GM12878 (cell line): ENCODE measurements around the gene SLC34A1. TPM values are rescaled to one million over a fixed set of nuclear protein-coding genes. Genes with fewer than 3 reads are reported as not detected.
A peak's percentile ranks its signal among the peaks of the same experiment; 100 is the strongest.

ENCODE experiments used
- CREB1 ChIP-seq: IDR thresholded peaks from 2 replicates; pipeline ENCODE4 v1.6.1; 2012; ENCODE audit warnings: low read depth, mild to moderate bottlenecking, inconsistent platforms
- FOXM1 ChIP-seq: IDR thresholded peaks from 2 replicates; pipeline ENCODE4 v1.6.1; 2012; ENCODE audit warnings: low read depth, mild to moderate bottlenecking, inconsistent platforms, low read length, moderate library complexity
- MEF2B ChIP-seq: fragments of 450-650 bp; IDR thresholded peaks from 2 replicates; pipeline ENCODE4 v1.6.1; 2018; ENCODE audit warnings: mild to moderate bottlenecking, moderate library complexity; ENCODE audit not compliant: partially characterized antibody, poor library complexity, severe bottlenecking
- NR2C2 ChIP-seq: IDR thresholded peaks from 2 replicates; pipeline ENCODE4 v1.6.1; 2011; ENCODE audit warnings: borderline replicate concordance, low read depth; ENCODE audit not compliant: control insufficient read depth, insufficient read length
- RFX5 ChIP-seq: IDR thresholded peaks from 2 replicates; pipeline ENCODE4 v1.6.1; 2011; ENCODE audit warnings: low read depth, low read length, improper control_type of control experiment
- TAF1 ChIP-seq: IDR thresholded peaks from 2 replicates; pipeline ENCODE4 v1.6.1; 2011; ENCODE audit warnings: mild to moderate bottlenecking, low read depth, low read length, borderline replicate concordance
- polyA plus RNA-seq, 11 experiments: library from polyadenylated mRNA; depleted of rRNA in 4 of 11; unstranded in 6 of 11; stranded (reverse) in 5 of 11; fragments of >200 nt; fragmentation: Nextera tagmentation in 4 of 11; fragmentation: Illumina TruSeq in 1 of 11; extraction: Ambion mirVana in 4 of 11; extraction: Trizol in 1 of 11; gene quantifications; 1 replicate in 1 of 11; 2 replicates in 10 of 11; pipeline versions ENCODE4 v1.2.1 to v1.2.3, GENCODE V29; 2011 to 2016; ENCODE audit warnings: inconsistent platforms in 2 of 11, missing spikeins in 2 of 11, low read depth in 1 of 11
- total RNA-seq, 4 experiments: library from RNA; depleted of rRNA in 3 of 4; stranded (reverse); fragments of >200 nt in 3 of 4; fragmentation: Illumina TruSeq in 1 of 4; extraction: Trizol in 1 of 4; gene quantifications; 2 replicates each; pipeline versions ENCODE4 v1.2.1 to v1.2.3, GENCODE V29; 2013 to 2021
- TF ChIP-seq, protein P1 (sequence below): fragments of 450-650 bp; IDR thresholded peaks from 2 replicates; pipeline ENCODE4 v1.6.1; 2017; ENCODE audit warnings: mild to moderate bottlenecking
- TF ChIP-seq, protein P2 (sequence below): fragments of 450-650 bp; IDR thresholded peaks from 2 replicates; pipeline ENCODE4 v1.6.1; 2016; ENCODE audit warnings: mild to moderate bottlenecking
- TF ChIP-seq, protein P3 (sequence below): fragments of 450-650 bp; IDR thresholded peaks from 2 replicates; pipeline ENCODE4 v1.6.1; 2017; ENCODE audit warnings: antibody characterized with exemption, mild to moderate bottlenecking, moderate library complexity
- TF ChIP-seq, protein P4 (sequence below): fragments of 450-650 bp; formaldehyde crosslinking; IDR thresholded peaks from 2 replicates; pipeline ENCODE4 v1.4.0; 2022; ENCODE audit warnings: mild to moderate bottlenecking, moderate library complexity
- TF ChIP-seq, protein P5 (sequence below): IDR thresholded peaks from 2 replicates; pipeline ENCODE4 v1.6.1; 2011; ENCODE audit warnings: borderline replicate concordance, low read depth, mild to moderate bottlenecking, moderate library complexity, mixed read lengths, low read length; ENCODE audit not compliant: insufficient read depth; ENCODE audit errors: extremely low read length
- TF ChIP-seq, protein P6 (sequence below): fragments of 450-650 bp; IDR thresholded peaks from 2 replicates; pipeline ENCODE4 v1.6.1; 2017; ENCODE audit warnings: mild to moderate bottlenecking, moderate library complexity

Gene SLC34A1
- total and polyA plus RNA-seq, 10 of the 15 experiments (the other 5 are each of a cell fraction or from before 2014, with no cell fraction given): 0.03 to 0.14 (median 0.09) TPM; not detected in 2

DNA sequence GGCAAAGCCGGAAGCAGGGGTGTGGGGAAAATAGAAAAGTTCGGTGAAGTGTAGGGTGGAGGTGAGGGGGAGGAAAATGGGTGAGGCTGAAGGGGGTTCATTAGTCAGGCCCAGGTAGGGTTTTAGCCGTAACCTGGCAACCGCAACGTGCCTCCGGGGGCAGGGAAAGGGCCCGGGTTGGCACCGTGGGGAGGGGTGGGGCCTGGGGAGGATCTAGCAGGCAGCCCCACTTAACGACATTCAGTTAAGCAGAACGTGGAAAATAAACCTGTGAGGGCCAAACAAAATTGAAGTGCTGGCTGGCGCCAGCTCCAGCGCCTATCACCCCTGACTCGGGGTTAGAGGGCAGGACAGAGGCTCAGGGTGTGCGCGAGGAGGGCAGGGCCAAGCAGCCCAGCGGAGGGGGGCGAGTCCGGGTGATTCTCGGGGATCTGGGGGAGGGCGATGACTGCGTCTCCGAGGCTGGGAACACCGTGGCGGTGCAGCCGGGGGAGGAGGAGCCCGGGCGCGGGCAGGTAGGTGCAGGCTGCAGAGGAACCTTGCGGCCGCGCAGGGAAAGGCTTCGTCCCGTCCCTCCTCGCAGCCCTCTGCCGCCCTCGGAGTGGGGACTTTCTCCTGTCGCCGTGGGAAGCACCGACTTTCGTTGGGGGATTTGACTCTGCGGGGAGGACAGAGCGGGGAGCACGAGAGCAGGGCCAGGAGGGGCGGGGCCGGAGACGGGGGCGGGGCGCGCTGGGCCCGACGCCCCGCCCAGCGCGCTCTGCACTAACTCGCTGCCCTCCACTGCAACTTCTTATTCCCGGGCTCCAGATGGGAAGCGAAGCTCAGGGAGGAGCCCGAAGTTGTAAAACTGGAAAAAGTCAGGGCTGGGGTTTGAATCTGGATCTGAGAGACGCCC is 21.4 kb upstream of the SLC34A1 start (continued):
- TF ChIP-seq, protein P1, sequence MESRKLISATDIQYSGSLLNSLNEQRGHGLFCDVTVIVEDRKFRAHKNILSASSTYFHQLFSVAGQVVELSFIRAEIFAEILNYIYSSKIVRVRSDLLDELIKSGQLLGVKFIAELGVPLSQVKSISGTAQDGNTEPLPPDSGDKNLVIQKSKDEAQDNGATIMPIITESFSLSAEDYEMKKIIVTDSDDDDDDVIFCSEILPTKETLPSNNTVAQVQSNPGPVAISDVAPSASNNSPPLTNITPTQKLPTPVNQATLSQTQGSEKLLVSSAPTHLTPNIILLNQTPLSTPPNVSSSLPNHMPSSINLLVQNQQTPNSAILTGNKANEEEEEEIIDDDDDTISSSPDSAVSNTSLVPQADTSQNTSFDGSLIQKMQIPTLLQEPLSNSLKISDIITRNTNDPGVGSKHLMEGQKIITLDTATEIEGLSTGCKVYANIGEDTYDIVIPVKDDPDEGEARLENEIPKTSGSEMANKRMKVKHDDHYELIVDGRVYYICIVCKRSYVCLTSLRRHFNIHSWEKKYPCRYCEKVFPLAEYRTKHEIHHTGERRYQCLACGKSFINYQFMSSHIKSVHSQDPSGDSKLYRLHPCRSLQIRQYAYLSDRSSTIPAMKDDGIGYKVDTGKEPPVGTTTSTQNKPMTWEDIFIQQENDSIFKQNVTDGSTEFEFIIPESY: no peak
- no peak for TF ChIP-seq FOXM1
- no peak for TF ChIP-seq TAF1
- TF ChIP-seq, protein P2, sequence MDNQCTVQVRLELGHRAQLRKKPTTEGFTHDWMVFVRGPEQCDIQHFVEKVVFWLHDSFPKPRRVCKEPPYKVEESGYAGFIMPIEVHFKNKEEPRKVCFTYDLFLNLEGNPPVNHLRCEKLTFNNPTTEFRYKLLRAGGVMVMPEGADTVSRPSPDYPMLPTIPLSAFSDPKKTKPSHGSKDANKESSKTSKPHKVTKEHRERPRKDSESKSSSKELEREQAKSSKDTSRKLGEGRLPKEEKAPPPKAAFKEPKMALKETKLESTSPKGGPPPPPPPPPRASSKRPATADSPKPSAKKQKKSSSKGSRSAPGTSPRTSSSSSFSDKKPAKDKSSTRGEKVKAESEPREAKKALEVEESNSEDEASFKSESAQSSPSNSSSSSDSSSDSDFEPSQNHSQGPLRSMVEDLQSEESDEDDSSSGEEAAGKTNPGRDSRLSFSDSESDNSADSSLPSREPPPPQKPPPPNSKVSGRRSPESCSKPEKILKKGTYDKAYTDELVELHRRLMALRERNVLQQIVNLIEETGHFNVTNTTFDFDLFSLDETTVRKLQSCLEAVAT: no peak
- TF ChIP-seq, protein P3, sequence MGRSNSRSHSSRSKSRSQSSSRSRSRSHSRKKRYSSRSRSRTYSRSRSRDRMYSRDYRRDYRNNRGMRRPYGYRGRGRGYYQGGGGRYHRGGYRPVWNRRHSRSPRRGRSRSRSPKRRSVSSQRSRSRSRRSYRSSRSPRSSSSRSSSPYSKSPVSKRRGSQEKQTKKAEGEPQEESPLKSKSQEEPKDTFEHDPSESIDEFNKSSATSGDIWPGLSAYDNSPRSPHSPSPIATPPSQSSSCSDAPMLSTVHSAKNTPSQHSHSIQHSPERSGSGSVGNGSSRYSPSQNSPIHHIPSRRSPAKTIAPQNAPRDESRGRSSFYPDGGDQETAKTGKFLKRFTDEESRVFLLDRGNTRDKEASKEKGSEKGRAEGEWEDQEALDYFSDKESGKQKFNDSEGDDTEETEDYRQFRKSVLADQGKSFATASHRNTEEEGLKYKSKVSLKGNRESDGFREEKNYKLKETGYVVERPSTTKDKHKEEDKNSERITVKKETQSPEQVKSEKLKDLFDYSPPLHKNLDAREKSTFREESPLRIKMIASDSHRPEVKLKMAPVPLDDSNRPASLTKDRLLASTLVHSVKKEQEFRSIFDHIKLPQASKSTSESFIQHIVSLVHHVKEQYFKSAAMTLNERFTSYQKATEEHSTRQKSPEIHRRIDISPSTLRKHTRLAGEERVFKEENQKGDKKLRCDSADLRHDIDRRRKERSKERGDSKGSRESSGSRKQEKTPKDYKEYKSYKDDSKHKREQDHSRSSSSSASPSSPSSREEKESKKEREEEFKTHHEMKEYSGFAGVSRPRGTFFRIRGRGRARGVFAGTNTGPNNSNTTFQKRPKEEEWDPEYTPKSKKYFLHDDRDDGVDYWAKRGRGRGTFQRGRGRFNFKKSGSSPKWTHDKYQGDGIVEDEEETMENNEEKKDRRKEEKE: no peak
- TF ChIP-seq, protein P4, sequence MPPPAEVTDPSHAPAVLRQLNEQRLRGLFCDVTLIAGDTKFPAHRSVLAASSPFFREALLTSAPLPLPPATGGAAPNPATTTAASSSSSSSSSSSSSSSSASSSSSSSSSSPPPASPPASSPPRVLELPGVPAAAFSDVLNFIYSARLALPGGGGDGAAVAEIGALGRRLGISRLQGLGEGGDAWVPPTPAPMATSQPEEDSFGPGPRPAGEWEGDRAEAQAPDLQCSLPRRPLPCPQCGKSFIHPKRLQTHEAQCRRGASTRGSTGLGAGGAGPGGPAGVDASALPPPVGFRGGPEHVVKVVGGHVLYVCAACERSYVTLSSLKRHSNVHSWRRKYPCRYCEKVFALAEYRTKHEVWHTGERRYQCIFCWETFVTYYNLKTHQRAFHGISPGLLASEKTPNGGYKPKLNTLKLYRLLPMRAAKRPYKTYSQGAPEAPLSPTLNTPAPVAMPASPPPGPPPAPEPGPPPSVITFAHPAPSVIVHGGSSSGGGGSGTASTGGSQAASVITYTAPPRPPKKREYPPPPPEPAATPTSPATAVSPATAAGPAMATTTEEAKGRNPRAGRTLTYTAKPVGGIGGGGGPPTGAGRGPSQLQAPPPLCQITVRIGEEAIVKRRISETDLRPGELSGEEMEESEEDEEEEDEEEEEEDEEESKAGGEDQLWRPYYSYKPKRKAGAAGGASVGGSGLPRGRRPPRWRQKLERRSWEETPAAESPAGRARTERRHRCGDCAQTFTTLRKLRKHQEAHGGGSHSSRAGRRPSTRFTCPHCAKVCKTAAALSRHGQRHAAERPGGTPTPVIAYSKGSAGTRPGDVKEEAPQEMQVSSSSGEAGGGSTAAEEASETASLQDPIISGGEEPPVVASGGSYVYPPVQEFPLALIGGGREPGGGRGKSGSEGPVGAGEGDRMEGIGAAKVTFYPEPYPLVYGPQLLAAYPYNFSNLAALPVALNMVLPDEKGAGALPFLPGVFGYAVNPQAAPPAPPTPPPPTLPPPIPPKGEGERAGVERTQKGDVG (CRISPR knock-in tag): no peak
- TF ChIP-seq, protein P5, sequence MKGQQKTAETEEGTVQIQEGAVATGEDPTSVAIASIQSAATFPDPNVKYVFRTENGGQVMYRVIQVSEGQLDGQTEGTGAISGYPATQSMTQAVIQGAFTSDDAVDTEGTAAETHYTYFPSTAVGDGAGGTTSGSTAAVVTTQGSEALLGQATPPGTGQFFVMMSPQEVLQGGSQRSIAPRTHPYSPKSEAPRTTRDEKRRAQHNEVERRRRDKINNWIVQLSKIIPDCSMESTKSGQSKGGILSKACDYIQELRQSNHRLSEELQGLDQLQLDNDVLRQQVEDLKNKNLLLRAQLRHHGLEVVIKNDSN: no peak
- TF ChIP-seq, protein P6, sequence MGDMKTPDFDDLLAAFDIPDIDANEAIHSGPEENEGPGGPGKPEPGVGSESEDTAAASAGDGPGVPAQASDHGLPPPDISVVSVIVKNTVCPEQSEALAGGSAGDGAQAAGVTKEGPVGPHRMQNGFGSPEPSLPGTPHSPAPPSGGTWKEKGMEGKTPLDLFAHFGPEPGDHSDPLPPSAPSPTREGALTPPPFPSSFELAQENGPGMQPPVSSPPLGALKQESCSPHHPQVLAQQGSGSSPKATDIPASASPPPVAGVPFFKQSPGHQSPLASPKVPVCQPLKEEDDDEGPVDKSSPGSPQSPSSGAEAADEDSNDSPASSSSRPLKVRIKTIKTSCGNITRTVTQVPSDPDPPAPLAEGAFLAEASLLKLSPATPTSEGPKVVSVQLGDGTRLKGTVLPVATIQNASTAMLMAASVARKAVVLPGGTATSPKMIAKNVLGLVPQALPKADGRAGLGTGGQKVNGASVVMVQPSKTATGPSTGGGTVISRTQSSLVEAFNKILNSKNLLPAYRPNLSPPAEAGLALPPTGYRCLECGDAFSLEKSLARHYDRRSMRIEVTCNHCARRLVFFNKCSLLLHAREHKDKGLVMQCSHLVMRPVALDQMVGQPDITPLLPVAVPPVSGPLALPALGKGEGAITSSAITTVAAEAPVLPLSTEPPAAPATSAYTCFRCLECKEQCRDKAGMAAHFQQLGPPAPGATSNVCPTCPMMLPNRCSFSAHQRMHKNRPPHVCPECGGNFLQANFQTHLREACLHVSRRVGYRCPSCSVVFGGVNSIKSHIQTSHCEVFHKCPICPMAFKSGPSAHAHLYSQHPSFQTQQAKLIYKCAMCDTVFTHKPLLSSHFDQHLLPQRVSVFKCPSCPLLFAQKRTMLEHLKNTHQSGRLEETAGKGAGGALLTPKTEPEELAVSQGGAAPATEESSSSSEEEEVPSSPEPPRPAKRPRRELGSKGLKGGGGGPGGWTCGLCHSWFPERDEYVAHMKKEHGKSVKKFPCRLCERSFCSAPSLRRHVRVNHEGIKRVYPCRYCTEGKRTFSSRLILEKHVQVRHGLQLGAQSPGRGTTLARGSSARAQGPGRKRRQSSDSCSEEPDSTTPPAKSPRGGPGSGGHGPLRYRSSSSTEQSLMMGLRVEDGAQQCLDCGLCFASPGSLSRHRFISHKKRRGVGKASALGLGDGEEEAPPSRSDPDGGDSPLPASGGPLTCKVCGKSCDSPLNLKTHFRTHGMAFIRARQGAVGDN: peak; percentile 43; the same call in 1 of the 2 replicates
- TF ChIP-seq RFX5: no peak
- no peak for TF ChIP-seq NR2C2
- no peak for TF ChIP-seq CREB1
- peak; percentile 36 for TF ChIP-seq MEF2B
